Measurements from ENCODE around the gene GPATCH2L.

- TF ChIP-seq CTCF (IDR thresholded peaks at IDR 0.05): no peak
- no peak for TF ChIP-seq POLR2A (IDR thresholded peaks at IDR 0.05)
- TF ChIP-seq EP300 (IDR thresholded peaks at IDR 0.05): no peak
- no peak for TF ChIP-seq POLR2AphosphoS5 (IDR thresholded peaks at IDR 0.05)
Measured at GRCh38 chr14:76163668-76164363, 12.1 kb downstream of the GPATCH2L start.
